Neural cell (in vitro differentiated cells): ENCODE data around the gene SERPINE1.

Source experiments
- CTCF ChIP-seq: fragments of 450-650 bp; IDR thresholded peaks from 2 replicates; pipeline ENCODE4 v1.5.1; 2014; ENCODE audit warnings: antibody characterized with exemption, mild to moderate bottlenecking, moderate library complexity; ENCODE audit not compliant: poor library complexity, severe bottlenecking
- EP300 ChIP-seq: fragments of 450-650 bp; conservative IDR thresholded peaks from 2 replicates; pipeline ENCODE4 v1.6.1; 2014; ENCODE audit warnings: antibody characterized with exemption, mild to moderate bottlenecking, moderate library complexity; ENCODE audit not compliant: poor library complexity, severe bottlenecking
- EZH2 ChIP-seq: fragments of 200-600, 300-800 bp; shearing (Covaris generic), sonication (generic); IDR thresholded peaks from 2 replicates; pipeline ENCODE4 v1.6.1; 2014; ENCODE audit warnings: antibody characterized with exemption, low read length, borderline replicate concordance, mild to moderate bottlenecking; ENCODE audit not compliant: insufficient read depth, poor library complexity, severe bottlenecking
- MXI1 ChIP-seq: fragments of 450-650 bp; conservative IDR thresholded peaks from 2 replicates; pipeline ENCODE4 v1.6.1; 2014; ENCODE audit warnings: antibody characterized with exemption, mild to moderate bottlenecking; ENCODE audit not compliant: poor library complexity, severe bottlenecking
- POLR2AphosphoS5 ChIP-seq: IDR thresholded peaks from 2 replicates; pipeline ENCODE4 v1.6.1; 2012
- RAD21 ChIP-seq: fragments of 450-650 bp; conservative IDR thresholded peaks from 2 replicates; pipeline ENCODE4 v1.6.1; 2014; ENCODE audit warnings: antibody characterized with exemption, mild to moderate bottlenecking, moderate library complexity
- REST ChIP-seq: IDR thresholded peaks from 2 replicates; pipeline ENCODE4 v1.6.1; 2012; ENCODE audit warnings: borderline replicate concordance
- TAF1 ChIP-seq: IDR thresholded peaks from 2 replicates; pipeline ENCODE4 v1.6.1; 2012; ENCODE audit warnings: low read depth

- no peak for TF ChIP-seq CTCF
- TF ChIP-seq REST = no peak
- TF ChIP-seq TAF1 = no peak
- TF ChIP-seq MXI1 = no peak
- no peak for TF ChIP-seq EP300
- no peak for TF ChIP-seq EZH2
- no peak for TF ChIP-seq POLR2AphosphoS5
- no peak for TF ChIP-seq RAD21
These were observed 32.0 kb upstream of the SERPINE1 start for GRCh38 chr7:101094791-101095375.
